SK-N-SH treated with all-trans-retinoic acid at 6 μM for 48 hours (cell line): Measurements from ENCODE around the gene STPG3.

Source experiments
- ARNTL ChIP-seq: fragments of 450-650 bp; formaldehyde crosslinking; IDR thresholded peaks from 2 replicates; pipeline ENCODE4 v1.5.0; 2020; ENCODE audit warnings: low read depth, mild to moderate bottlenecking, moderate library complexity, borderline replicate concordance
- ESRRG ChIP-seq: fragments of 250-450 bp; sonication (Bioruptor Pico); IDR thresholded peaks from 2 replicates; pipeline ENCODE4 v1.6.1; 2021; ENCODE audit warnings: mild to moderate bottlenecking
- ISL1 ChIP-seq: fragments of 250-450 bp; sonication (Bioruptor Pico); IDR thresholded peaks from 2 replicates; pipeline ENCODE4 v2.1.2; 2022; ENCODE audit warnings: mild to moderate bottlenecking, moderate library complexity
- PPARA ChIP-seq: fragments of 250-450 bp; sonication (Bioruptor Pico); IDR thresholded peaks from 2 replicates; pipeline ENCODE4 v1.5.0; 2020; ENCODE audit warnings: mild to moderate bottlenecking, borderline replicate concordance
- TCF4 ChIP-seq: fragments of 250-450 bp; sonication (Bioruptor Pico); IDR thresholded peaks from 2 replicates; pipeline ENCODE4 v1.8.0; 2021; ENCODE audit warnings: mild to moderate bottlenecking, moderate library complexity, borderline replicate concordance
- ZC3H10 ChIP-seq: fragments of 250-450 bp; sonication (Bioruptor Pico); IDR thresholded peaks from 2 replicates; pipeline ENCODE4 v1.5.1; 2021; ENCODE audit warnings: mild to moderate bottlenecking, moderate library complexity
- ZFP30 ChIP-seq: fragments of 450-650 bp; formaldehyde crosslinking; IDR thresholded peaks from 2 replicates; pipeline ENCODE4 v1.5.0; 2022; ENCODE audit warnings: mild to moderate bottlenecking, moderate library complexity
- ZNF565 ChIP-seq: fragments of 450-650 bp; formaldehyde crosslinking; conservative IDR thresholded peaks from 2 replicates; pipeline ENCODE4 v1.5.0; 2020; ENCODE audit warnings: low read depth, mild to moderate bottlenecking, moderate library complexity
- TF ChIP-seq, protein P1 (sequence below): fragments of 250-450 bp; sonication (Bioruptor Pico); IDR thresholded peaks from 2 replicates; pipeline ENCODE4 v1.5.0; 2020; ENCODE audit warnings: mild to moderate bottlenecking, moderate library complexity
- TF ChIP-seq, protein P2 (sequence below): fragments of 250-450 bp; sonication (Bioruptor Pico); IDR thresholded peaks from 2 replicates; pipeline ENCODE4 v1.8.0; 2020; ENCODE audit warnings: mild to moderate bottlenecking, moderate library complexity, borderline replicate concordance

DNA sequence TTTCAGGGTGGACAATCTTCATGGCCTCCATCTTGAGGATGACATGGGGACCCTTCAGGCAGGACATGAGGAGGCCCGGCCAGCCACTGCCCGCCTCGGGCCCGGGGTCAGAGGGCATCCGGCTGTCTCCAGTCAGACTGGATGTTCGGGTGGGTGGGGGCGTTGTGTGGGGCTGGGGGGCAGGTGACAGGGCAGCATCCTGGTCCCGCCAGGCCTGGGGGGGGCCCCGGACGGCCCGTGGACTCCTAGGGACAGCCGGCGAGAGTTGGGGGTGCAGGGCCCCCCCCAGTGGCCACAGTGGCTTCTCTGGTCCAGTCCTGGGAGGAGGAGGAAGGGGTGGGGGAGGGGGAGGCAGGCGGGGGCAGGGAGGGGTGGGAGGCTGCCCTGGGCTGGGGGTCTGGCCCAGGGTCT lies 30.0 kb upstream of the STPG3 start:
- TF ChIP-seq ARNTL (CRISPR knock-in tag) (no peak), ESRRG (CRISPR knock-in tag) (no peak), TCF4 (CRISPR knock-in tag) (no peak), ZFP30 (CRISPR knock-in tag) (no peak), ZC3H10 (CRISPR knock-in tag) (no peak), PPARA (CRISPR knock-in tag) (no peak), ISL1 (CRISPR knock-in tag) (no peak), ZNF565 (CRISPR knock-in tag) (no peak)
- TF ChIP-seq, protein P1, sequence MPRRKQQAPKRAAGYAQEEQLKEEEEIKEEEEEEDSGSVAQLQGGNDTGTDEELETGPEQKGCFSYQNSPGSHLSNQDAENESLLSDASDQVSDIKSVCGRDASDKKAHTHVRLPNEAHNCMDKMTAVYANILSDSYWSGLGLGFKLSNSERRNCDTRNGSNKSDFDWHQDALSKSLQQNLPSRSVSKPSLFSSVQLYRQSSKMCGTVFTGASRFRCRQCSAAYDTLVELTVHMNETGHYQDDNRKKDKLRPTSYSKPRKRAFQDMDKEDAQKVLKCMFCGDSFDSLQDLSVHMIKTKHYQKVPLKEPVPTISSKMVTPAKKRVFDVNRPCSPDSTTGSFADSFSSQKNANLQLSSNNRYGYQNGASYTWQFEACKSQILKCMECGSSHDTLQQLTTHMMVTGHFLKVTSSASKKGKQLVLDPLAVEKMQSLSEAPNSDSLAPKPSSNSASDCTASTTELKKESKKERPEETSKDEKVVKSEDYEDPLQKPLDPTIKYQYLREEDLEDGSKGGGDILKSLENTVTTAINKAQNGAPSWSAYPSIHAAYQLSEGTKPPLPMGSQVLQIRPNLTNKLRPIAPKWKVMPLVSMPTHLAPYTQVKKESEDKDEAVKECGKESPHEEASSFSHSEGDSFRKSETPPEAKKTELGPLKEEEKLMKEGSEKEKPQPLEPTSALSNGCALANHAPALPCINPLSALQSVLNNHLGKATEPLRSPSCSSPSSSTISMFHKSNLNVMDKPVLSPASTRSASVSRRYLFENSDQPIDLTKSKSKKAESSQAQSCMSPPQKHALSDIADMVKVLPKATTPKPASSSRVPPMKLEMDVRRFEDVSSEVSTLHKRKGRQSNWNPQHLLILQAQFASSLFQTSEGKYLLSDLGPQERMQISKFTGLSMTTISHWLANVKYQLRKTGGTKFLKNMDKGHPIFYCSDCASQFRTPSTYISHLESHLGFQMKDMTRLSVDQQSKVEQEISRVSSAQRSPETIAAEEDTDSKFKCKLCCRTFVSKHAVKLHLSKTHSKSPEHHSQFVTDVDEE (CRISPR knock-in tag) = no peak
- TF ChIP-seq, protein P2, sequence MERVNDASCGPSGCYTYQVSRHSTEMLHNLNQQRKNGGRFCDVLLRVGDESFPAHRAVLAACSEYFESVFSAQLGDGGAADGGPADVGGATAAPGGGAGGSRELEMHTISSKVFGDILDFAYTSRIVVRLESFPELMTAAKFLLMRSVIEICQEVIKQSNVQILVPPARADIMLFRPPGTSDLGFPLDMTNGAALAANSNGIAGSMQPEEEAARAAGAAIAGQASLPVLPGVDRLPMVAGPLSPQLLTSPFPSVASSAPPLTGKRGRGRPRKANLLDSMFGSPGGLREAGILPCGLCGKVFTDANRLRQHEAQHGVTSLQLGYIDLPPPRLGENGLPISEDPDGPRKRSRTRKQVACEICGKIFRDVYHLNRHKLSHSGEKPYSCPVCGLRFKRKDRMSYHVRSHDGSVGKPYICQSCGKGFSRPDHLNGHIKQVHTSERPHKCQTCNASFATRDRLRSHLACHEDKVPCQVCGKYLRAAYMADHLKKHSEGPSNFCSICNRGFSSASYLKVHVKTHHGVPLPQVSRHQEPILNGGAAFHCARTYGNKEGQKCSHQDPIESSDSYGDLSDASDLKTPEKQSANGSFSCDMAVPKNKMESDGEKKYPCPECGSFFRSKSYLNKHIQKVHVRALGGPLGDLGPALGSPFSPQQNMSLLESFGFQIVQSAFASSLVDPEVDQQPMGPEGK = no peak
